Smooth muscle cell (in vitro differentiated cells): ENCODE measurements around the gene GRIN1. TPM values are rescaled to one million over a fixed set of nuclear protein-coding genes. Genes with fewer than 3 reads are reported as not detected.

Experiments used
- DNase-seq: peaks from one replicate; lab custom pipeline; 2025; ENCODE audit not compliant: unreplicated experiment; lab: John Stamatoyannopoulos, UW
- H2AFZ ChIP-seq: fragments of 200-600 bp; sonication (generic); 2 replicates; pipeline ENCODE4 v1.6.0; 2016; ENCODE audit warnings: antibody characterized with exemption, low read depth, mild to moderate bottlenecking
- H3F3A ChIP-seq: fragments of 200-600 bp; sonication (generic); 2 replicates; pipeline ENCODE4 v1.6.0; 2017; ENCODE audit warnings: antibody characterized with exemption, low read depth
- H3K27ac ChIP-seq: fragments of 200-600 bp; sonication (generic); 2 replicates; pipeline ENCODE4 v1.5.1; 2016; ENCODE audit warnings: low read depth, mild to moderate bottlenecking
- H3K27me3 ChIP-seq: fragments of 200-600 bp; sonication (generic); 2 replicates; pipeline ENCODE4 v1.6.1; 2016; ENCODE audit warnings: low read depth, mild to moderate bottlenecking
- H3K36me3 ChIP-seq: fragments of 200-600 bp; sonication (generic); 2 replicates; pipeline ENCODE4 v1.5.1; 2016; ENCODE audit warnings: low read depth
- H3K4me1 ChIP-seq: fragments of 200-600 bp; sonication (generic); 2 replicates; pipeline ENCODE4 v1.5.1; 2016; ENCODE audit warnings: low read depth
- H3K4me2 ChIP-seq: fragments of 200-600 bp; sonication (generic); 2 replicates; pipeline ENCODE4 v1.6.0; 2016; ENCODE audit warnings: mild to moderate bottlenecking
- H3K4me3 ChIP-seq: fragments of 200-600 bp; sonication (generic); 2 replicates; pipeline ENCODE4 v1.5.1; 2016; ENCODE audit warnings: mild to moderate bottlenecking
- H3K79me2 ChIP-seq: fragments of 200-600 bp; sonication (generic); 2 replicates; pipeline ENCODE4 v1.6.0; 2016; ENCODE audit warnings: low read depth, mild to moderate bottlenecking
- H3K9ac ChIP-seq: fragments of 200-600 bp; sonication (generic); 2 replicates; pipeline ENCODE4 v1.6.0; 2016; ENCODE audit warnings: low read depth
- H3K9me3 ChIP-seq: fragments of 200-600 bp; sonication (generic); replicated peaks from 2 replicates; pipeline ENCODE4 v1.5.1; 2016; ENCODE audit warnings: low read depth
- H4K20me1 ChIP-seq: fragments of 200-600 bp; sonication (generic); 2 replicates; pipeline ENCODE4 v1.6.0; 2016; ENCODE audit warnings: low read depth
- CTCF ChIP-seq: fragments of 200-600 bp; sonication (generic); IDR thresholded peaks from 2 replicates; pipeline ENCODE4 v1.5.1; 2017; ENCODE audit warnings: borderline replicate concordance, mild to moderate bottlenecking, antibody characterized with exemption; ENCODE audit not compliant: insufficient read depth, poor library complexity, severe bottlenecking
- WGBS: methylation state at CpG from one replicate; pipeline ENCODE4 v1.1.7; 2016; ENCODE audit warnings: low lambda C conversion rate; 5-methylcytosine and 5-hydroxymethylcytosine counted together
- polyA plus RNA-seq: library from polyadenylated mRNA; unstranded; fragments of >200 nt; fragmentation: Nextera tagmentation; extraction: Ambion mirVana; gene quantifications from 2 replicates; pipeline ENCODE4 v1.2.1, GENCODE V29; 2016
- total RNA-seq: library from RNA; depleted of rRNA; stranded (reverse); fragments of >200 nt; gene quantifications from 2 replicates; pipeline ENCODE4 v1.2.3, GENCODE V29; 2014

GRIN1 gene
- total RNA-seq (not detected in 2 replicates), polyA plus RNA-seq (0.44 TPM in 1 of 2 replicates, not detected in the other)

- Histone ChIP-seq H3K27me3 (peaks cover 79% of the 10 kb centered on the region), H3K4me2 (peak within 1 kb of the TSS; percentile 51), H3K4me1 (no peaks in the 10 kb centered on the region), H3K79me2 (no peaks in the 10 kb centered on the region), H3K9ac (no peak within 1 kb of the TSS), H4K20me1 (no peaks in the 10 kb centered on the region), H2AFZ (no peak within 1 kb of the TSS), H3K36me3 (no peaks in the 10 kb centered on the region), H3K4me3 (no peak within 1 kb of the TSS), H3K9me3 (no peaks in the 10 kb centered on the region), H3F3A (no peaks in the 10 kb centered on the region), H3K27ac (no peak within 1 kb of the TSS)
- peak; percentile 9 for DNase-seq
- TF ChIP-seq CTCF, result no peak
- 23% methylated on average over 56 of the region's 104 CpGs for WGBS
Measured at GRCh38 chr9:137138722-137139467, at the start of gene GRIN1. Gene GRIN1 (plus strand): TSS chr9:137139154. CDS start chr9:137139487, 333 bp downstream.

GRCh38 chr9:137089232-137089947, 49.6 kb upstream of the GRIN1 start:
- Histone ChIP-seq H3K79me2 (peaks cover 19% of the 10 kb centered on the region), H3K9me3 (no peaks in the 10 kb centered on the region), H3K9ac (no peak overlapping the region), H3K4me2 (no peak overlapping the region), H4K20me1 (peaks cover 13% of the 10 kb centered on the region), H3K27me3 (no peaks in the 10 kb centered on the region), H3K4me1 (peaks cover 14% of the 10 kb centered on the region), H3K36me3 (no peaks in the 10 kb centered on the region), H3K4me3 (no peak overlapping the region), H3K27ac (no peak overlapping the region), H3F3A (peaks cover 13% of the 10 kb centered on the region), H2AFZ (no peak overlapping the region)
- TF ChIP-seq CTCF, result no peak
- DNase-seq, result no peak
- WGBS, result 94% methylated on average over 11 of the region's 11 CpGs

- Histone ChIP-seq H3K36me3 (no peaks in the 10 kb centered on the region), H3K4me2 (no peak overlapping the region), H3K9ac (no peak overlapping the region), H4K20me1 (peaks cover 10% of the 10 kb centered on the region), H3K79me2 (no peaks in the 10 kb centered on the region), H3K4me1 (no peaks in the 10 kb centered on the region), H2AFZ (no peak overlapping the region), H3K27me3 (no peaks in the 10 kb centered on the region), H3F3A (no peaks in the 10 kb centered on the region), H3K27ac (no peak overlapping the region), H3K9me3 (no peaks in the 10 kb centered on the region), H3K4me3 (no peak overlapping the region)
- DNase-seq, result no peak
- no peak for TF ChIP-seq CTCF
- WGBS, result 93% methylated on average over 30 of the region's 30 CpGs
Measured at GRCh38 chr9:137095664-137096517, 43.1 kb upstream of the GRIN1 start.
